ENCODE data around the gene NT5DC4.
"Not testable (repeated sequence)": the region's sequence is repeated elsewhere in the genome, so short reads cannot be mapped to it uniquely, and the experiment has no call there.

Gene NT5DC4

GRCh38 chr2:112699984-112700667 lies 20.7 kb upstream of the NT5DC4 start:
- DNase-seq (ENCODE audit: low read depth in 2 of 2), result no peak

GRCh38 chr2:112701052-112701451 lies 19.8 kb upstream of the NT5DC4 start:
- no peak for DNase-seq (ENCODE audit: low read depth in 2 of 2)

- no peak for DNase-seq (ENCODE audit: low read depth in 2 of 2)
Observed at GRCh38 chr2:112703684-112704083, 17.1 kb upstream of the NT5DC4 start.

- no peak for DNase-seq (ENCODE audit: low read depth in 2 of 2)
Observed at GRCh38 chr2:112705575-112705974, 15.2 kb upstream of the NT5DC4 start.

GRCh38 chr2:112706170-112706664 lies 14.6 kb upstream of the NT5DC4 start:
- DNase-seq (ENCODE audit: low read depth in 2 of 2), result peak; percentile 57 to 66

GRCh38 chr2:112706947-112707346 lies 13.9 kb upstream of the NT5DC4 start:
- DNase-seq (ENCODE audit: low read depth in 2 of 2), result not testable (repeated sequence)

GRCh38 chr2:112708968-112709367 lies 11.9 kb upstream of the NT5DC4 start:
- DNase-seq (ENCODE audit: low read depth in 2 of 2), result no peak

GRCh38 chr2:112709703-112710102 lies 11.1 kb upstream of the NT5DC4 start:
- DNase-seq (ENCODE audit: low read depth in 2 of 2), result no peak

GRCh38 chr2:112710956-112711750 lies 9.7 kb upstream of the NT5DC4 start:
- no peak for DNase-seq (ENCODE audit: low read depth in 2 of 2)

GRCh38 chr2:112712465-112712864 lies 8.4 kb upstream of the NT5DC4 start:
- DNase-seq (ENCODE audit: low read depth in 2 of 2), result no peak

- DNase-seq (ENCODE audit: low read depth in 2 of 2), result peak in 1 of 2 donors; percentile 62
Observed at GRCh38 chr2:112712903-112713584, 7.8 kb upstream of the NT5DC4 start.

- DNase-seq (ENCODE audit: low read depth in 2 of 2), result no peak
Observed at GRCh38 chr2:112713585-112713925, 7.3 kb upstream of the NT5DC4 start.

- no peak for DNase-seq (ENCODE audit: low read depth in 2 of 2)
Observed at GRCh38 chr2:112713926-112714325, 6.9 kb upstream of the NT5DC4 start.

- no peak for DNase-seq (ENCODE audit: low read depth in 2 of 2)
Observed at GRCh38 chr2:112714331-112714730, 6.5 kb upstream of the NT5DC4 start.

GRCh38 chr2:112714836-112715631 lies 5.8 kb upstream of the NT5DC4 start:
- DNase-seq (ENCODE audit: low read depth in 2 of 2), result no peak

- not testable (repeated sequence) for DNase-seq (ENCODE audit: low read depth in 2 of 2)
Observed at GRCh38 chr2:112716094-112716493, 4.7 kb upstream of the NT5DC4 start.

GRCh38 chr2:112716826-112717352 lies 3.9 kb upstream of the NT5DC4 start:
- not testable (repeated sequence) for DNase-seq (ENCODE audit: low read depth in 2 of 2)

- DNase-seq (ENCODE audit: low read depth in 2 of 2), result no peak
Observed at GRCh38 chr2:112718863-112719370, 1.9 kb upstream of the NT5DC4 start.

- no peak for DNase-seq (ENCODE audit: low read depth in 2 of 2)
Observed at GRCh38 chr2:112721819-112722522, 1.2 kb downstream of the NT5DC4 start.

- DNase-seq (ENCODE audit: low read depth in 2 of 2), result no peak
Observed at GRCh38 chr2:112722816-112723546, 2.2 kb downstream of the NT5DC4 start.

Data from stimulated activated CD8-positive, alpha-beta memory T cell treated with anti-CD3 and anti-CD28 coated beads, Interleukin-15, amount 100 ng/mL, for 48 hours (primary cell).